DMS153 treated with DMSO at 0.1 percent for 48 hours (cell line): ENCODE data around the gene COTL1.
"Not testable (repeated sequence)": the region's sequence is repeated elsewhere in the genome, so short reads cannot be mapped to it uniquely, and the experiment has no call there.

Source experiments
- DNase-seq: peaks from one replicate; lab custom pipeline; 2025; ENCODE audit not compliant: unreplicated experiment; lab: John Stamatoyannopoulos, UW

Gene COTL1

GRCh38 chr16:84574191-84574590 lies 43.7 kb downstream of the COTL1 start:
- no peak for DNase-seq

DNA sequence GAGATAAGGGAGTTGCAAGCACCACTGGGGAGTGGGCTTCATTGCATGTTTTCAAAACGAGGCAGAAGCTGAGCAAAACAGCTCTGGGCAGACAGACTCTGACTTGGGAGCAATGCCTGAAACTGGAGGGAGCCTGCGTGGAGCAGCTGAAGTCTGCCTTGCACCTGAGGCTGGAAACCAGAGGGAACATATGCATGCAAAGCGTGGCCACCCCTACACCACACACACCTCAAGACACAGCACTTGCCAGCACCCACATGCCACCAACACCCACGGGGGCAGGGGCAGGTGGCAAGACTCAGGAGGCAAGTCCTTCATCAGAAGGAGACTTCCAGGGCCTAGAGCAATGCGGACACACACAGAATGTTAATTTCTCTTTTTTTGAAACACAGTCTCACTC lies 45.8 kb downstream of the COTL1 start:
- no peak for DNase-seq

- DNase-seq: no peak
Measured at GRCh38 chr16:84571506-84571905, 46.4 kb downstream of the COTL1 start.

DNA sequence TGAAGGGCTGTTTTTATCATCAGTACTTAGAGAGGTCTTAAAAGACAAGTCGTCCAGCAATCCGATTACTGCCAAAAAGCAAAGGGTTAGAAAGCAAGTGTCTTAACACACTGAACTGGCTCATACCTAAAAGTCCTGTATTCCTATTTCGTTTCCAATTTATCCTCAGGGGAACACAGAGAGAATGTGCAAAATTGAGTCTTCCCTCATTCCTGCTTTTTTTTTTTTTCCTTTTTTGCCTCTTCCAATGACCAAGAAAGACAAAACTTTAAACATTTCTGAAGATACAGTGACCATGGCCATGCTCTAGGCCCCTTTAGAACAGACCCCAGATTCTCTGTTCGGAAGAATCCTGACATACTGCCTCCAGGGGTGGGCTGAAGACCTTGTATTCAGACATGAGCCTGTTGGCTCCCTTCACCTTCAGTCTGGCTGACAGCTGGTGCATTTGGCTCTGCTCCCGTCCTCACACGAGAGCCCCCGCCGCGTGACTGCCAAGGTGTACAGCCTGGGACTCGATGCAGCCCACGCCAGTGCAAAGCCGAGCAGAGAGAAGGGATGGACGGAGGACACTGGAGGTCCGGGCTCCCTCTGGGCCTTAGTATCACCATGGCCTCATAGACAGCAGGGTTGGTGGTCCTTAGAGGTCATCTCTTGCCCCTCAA lies 47.0 kb downstream of the COTL1 start:
- DNase-seq: no peak

DNA sequence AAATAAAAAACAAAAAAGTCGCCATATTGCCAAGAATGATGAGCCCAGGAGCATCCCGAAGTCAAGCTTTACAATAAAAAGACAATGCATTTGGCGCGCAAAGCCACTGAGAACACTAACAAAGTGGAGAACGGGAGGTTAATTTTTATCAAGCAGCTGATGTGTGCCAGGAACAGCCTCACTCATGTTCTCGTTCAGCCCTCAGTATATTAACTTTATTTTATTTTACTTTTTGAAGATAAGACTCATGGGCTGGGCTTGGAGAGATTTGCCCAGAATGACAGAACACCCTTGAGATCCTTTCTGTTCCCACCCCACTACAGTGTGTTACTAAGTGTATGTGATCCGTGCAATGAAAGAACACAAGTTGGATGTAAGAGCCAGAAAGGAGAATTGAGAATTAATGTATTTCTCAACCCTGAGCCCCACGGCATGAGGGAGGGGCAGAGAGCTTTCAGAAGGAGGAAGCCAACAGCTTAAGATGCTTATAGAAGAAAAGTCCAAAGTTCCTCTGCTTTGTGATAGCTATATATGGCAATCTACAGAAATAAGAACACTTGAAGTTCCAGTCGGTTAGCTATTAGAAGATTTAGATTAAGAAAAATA lies 48.4 kb downstream of the COTL1 start:
- no peak for DNase-seq

GRCh38 chr16:84568066-84568465 lies 49.8 kb downstream of the COTL1 start:
- no peak for DNase-seq

DNA sequence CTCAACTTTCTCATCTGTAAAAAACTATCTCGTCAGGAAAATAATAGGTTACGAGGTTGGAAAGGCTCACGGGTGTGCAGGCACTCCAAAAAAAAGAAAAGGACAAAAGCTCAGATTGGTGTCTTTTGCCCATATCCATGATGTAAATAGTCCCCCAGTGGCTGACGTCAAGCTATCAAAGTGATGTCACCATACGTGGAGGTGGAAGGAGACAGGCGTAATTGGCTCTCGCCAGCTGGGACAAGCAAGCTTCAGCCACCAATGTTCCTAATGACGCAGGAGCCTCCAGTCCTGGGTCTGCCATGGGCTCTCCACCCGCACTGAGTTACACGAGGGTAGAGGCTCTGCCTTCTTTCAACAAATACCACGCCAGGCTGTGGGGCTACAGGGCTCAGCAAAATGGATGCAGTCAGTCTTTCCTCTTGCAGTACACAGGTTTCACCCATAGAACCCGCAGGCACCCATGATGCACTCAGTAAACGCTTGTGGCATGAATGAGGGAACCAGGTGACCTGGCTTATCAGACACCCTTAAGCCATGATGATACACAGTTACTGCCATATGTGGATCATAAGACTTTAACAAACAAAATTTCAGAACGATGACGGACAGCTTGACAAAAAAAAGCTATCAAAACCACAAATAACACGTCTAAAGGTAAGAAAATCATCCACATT lies 50.5 kb downstream of the COTL1 start:
- no peak for DNase-seq

DNA sequence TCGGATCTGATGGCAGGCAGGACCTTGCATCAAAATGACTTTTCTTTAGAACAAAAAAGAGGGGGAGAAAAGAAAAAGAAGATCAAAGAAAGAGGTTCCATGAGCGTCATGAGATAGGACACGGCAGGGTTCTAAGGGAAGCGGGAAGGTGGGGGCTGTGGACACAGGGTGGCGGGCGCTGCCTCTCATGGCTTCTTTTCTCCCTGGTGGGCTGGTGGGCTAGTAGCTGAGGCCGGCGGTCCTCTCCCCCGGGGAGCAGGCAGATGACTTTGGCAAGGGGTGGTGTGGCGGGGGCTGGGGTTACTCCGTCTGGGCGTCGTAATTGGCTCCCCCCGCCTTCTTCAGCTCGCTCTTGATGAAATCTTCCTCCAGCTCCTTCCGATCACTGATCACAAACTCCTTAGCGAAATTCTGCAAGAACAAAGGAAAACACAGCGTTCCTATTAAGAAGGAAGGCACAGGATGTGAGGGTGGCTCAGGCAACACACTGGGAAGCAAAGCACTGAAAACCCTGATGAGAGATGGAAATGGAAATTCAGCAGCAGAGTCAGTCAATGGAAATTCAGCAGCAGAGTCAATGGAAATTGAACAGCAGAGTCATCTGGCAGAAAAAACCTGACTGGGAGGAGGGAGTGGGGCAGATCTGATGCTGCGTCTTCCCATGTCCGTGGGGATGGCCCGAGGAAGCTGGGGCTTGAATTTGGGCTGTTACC lies 51.2 kb downstream of the COTL1 start:
- DNase-seq: no peak

DNA sequence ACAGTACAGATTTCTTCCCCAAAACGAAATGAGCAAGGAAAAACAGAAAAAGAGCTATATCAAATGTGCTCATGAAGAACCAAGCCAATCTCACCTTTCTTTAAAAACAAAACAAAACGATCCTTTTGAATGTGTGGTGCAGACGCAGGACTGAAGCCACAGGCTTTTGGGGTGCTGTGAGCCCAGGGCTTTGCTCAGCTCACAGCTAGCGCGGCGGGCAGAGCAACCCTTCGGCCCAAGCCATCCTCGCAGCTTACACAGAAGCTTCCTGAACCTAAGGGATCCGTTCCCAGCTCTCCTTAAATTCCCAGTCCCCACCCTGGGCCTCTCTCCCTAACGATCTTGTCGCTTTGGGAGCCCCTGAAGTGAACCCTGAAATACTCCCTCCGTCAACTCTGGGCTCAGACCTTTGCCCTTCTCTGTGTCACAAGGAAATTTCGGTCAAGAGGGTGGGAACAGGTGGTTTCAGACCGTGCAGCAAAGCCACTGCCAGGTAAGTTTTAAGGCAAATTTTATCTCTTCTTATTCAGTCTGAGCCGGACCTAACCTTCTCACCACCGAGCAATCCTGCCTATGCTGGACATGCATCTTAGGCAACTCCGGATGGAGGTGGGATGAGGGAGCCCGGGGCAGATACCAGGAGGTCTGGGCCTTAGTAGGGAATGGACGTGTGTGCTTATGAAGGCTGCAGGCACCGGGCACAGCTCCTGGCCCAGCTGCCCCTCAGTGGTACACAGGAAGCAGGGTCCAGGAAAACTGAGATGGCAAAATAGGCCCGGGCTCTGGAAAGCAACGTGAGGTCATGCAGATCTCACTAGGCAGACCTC lies 52.0 kb downstream of the COTL1 start:
- DNase-seq: no peak

- DNase-seq: no peak
Measured at GRCh38 chr16:84563786-84564420, 54.0 kb downstream of the COTL1 start.

GRCh38 chr16:84563064-84563715 lies 54.7 kb downstream of the COTL1 start:
- no peak for DNase-seq

DNA sequence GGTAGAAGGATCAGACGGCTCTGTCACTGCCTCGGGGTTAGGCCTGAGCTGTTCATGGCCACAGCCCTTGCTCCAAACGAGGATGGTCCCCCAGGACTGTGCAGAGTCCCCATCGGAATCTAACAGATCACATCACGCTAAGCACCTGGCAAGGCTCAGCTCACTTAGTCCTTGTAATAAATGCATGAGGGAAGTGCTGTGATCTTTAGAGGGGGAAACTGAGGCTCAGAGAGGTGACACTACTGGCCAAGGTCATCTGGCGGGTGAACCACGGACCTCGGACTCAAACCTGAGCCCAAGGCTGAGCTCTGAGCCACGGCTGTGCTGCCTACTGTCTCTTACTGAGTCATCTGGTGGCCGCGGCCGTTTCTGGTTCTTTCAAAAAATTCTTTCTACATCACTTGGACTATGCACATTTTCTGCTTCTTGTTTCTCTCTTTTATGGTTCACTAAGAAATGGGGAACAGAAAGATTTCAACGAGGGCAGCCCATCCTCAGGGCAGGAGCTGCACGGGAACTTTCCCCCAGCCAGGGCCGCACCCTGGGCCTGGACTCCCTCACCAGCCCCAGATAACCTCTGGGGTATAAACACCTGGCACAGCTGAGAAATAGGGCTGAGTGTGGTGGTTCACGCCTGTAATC lies 55.6 kb downstream of the COTL1 start:
- no peak for DNase-seq

- DNase-seq: no peak
Measured at GRCh38 chr16:84561291-84561690, 56.6 kb downstream of the COTL1 start.

GRCh38 chr16:84560269-84560668 lies 57.6 kb downstream of the COTL1 start:
- DNase-seq: no peak

- no peak for DNase-seq
Measured at GRCh38 chr16:84559311-84559932, 58.5 kb downstream of the COTL1 start.

DNA sequence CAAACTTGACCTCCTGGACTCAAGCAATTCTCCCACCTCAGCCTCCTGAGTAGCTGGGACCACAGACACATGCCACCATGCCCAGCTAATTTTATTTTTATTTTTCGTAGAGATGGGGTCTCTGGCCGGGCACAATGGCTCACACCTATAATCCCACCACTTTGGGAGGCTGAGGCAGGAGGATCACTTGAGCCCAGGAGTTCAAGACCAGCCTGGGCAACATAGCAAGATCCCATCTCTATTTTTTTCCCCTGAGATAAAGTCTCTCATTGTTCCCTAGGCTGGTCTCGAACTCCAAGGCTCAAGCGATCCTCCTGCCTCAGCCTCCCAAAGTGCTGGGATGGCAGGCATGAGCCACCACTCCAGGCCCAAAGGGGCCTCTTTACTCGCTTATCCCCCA lies 59.0 kb downstream of the COTL1 start:
- not testable (repeated sequence) for DNase-seq

DNA sequence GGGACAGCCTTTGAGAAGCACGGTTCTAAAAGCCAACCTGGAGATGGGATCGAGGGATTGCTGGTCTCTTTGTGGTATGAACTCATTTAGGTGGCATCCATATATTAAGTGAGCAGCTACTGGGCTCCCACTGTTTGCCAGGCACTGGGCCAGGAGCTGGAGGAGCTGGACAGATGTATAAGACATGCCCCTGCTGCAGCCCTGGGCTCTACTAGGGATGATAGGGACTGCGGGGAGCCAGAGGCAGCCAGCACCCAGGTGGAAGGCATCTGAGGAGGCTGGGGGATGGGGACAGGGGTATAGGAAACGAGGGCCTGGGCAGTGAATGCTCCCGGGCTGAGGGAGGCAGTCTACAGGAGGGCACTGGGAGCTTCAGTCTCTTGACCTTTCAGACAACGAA lies 60.4 kb downstream of the COTL1 start:
- no peak for DNase-seq

DNA sequence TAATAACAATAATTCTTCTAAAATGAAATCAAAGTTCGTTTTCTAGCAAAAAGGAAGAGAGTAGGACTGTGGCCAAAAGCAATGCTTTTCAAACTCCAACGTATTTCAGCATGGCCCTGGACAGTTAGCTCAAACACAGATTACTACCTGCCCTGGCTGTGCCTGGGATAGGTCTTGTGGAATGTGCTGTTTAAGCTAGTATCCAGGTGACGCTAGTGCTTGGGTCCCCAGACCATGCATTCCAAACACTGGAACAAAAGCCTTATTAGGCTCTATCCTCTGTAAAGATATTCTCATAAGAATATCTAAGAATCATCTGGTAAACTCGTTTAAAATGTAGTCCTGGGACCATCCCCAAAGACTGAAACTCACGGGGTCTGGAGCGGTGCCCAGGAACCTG lies 60.8 kb downstream of the COTL1 start:
- no peak for DNase-seq
